Hepatocyte (in vitro differentiated cells): ENCODE results near the gene NR6A1.

Source experiments
- CTCF ChIP-seq: fragments of 200-600 bp; sonication (generic); IDR thresholded peaks from 2 replicates; pipeline ENCODE4 v1.5.1; 2016; ENCODE audit warnings: antibody characterized with exemption, mild to moderate bottlenecking; ENCODE audit not compliant: poor library complexity
- EZH2phosphoT487 ChIP-seq: fragments of 200-600 bp; sonication (generic); IDR thresholded peaks from one replicate; pipeline ENCODE4 v1.6.1; 2018; ENCODE audit warnings: antibody characterized with exemption, mild to moderate bottlenecking, low read depth, moderate library complexity; ENCODE audit not compliant: unreplicated experiment, severe bottlenecking

GRCh38 chr9:124622882-124623281, 148.2 kb downstream of the NR6A1 start:
- TF ChIP-seq CTCF = no peak
- no peak for TF ChIP-seq EZH2phosphoT487
